Memory B cell (primary cell): Measurements from ENCODE around the gene KLHL2.
"Not testable (repeated sequence)": the region's sequence is repeated elsewhere in the genome, so short reads cannot be mapped to it uniquely, and the experiment has no call there.

Source experiments
- ATAC-seq: fragments of 150-1000 bp; cut with Tn5 transposase; 2 replicates; pipeline ENCODE4 v1.10.0; 2021; ENCODE audit warnings: low read depth, mild to moderate bottlenecking, moderate library complexity
- DNase-seq, 2 donors: peaks; one replicate each; pipeline ENCODE4 v3.0.0; 2022; ENCODE audit warnings: low spot score in 2 of 2
- H3K27ac Mint-ChIP-seq: one replicate; pipeline ENCODE4 v1.8.0; 2022; ENCODE audit warnings: mild to moderate bottlenecking, moderate library complexity, mixed read lengths
- H3K27me3 Mint-ChIP-seq: one replicate; pipeline ENCODE4 v1.8.0; 2022; ENCODE audit warnings: mixed read lengths
- H3K36me3 Mint-ChIP-seq: one replicate; pipeline ENCODE4 v1.8.0; 2022; ENCODE audit warnings: mild to moderate bottlenecking, mixed read lengths
- H3K4me1 Mint-ChIP-seq: one replicate; pipeline ENCODE4 v1.8.0; 2022; ENCODE audit warnings: mixed read lengths
- H3K4me3 Mint-ChIP-seq: one replicate; pipeline ENCODE4 v1.8.0; 2022; ENCODE audit warnings: mild to moderate bottlenecking, moderate library complexity, mixed read lengths
- H3K9me3 Mint-ChIP-seq: one replicate; pipeline ENCODE4 v1.8.0; 2022; ENCODE audit warnings: mixed read lengths

The KLHL2 gene, protein sequence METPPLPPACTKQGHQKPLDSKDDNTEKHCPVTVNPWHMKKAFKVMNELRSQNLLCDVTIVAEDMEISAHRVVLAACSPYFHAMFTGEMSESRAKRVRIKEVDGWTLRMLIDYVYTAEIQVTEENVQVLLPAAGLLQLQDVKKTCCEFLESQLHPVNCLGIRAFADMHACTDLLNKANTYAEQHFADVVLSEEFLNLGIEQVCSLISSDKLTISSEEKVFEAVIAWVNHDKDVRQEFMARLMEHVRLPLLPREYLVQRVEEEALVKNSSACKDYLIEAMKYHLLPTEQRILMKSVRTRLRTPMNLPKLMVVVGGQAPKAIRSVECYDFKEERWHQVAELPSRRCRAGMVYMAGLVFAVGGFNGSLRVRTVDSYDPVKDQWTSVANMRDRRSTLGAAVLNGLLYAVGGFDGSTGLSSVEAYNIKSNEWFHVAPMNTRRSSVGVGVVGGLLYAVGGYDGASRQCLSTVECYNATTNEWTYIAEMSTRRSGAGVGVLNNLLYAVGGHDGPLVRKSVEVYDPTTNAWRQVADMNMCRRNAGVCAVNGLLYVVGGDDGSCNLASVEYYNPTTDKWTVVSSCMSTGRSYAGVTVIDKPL

DNA sequence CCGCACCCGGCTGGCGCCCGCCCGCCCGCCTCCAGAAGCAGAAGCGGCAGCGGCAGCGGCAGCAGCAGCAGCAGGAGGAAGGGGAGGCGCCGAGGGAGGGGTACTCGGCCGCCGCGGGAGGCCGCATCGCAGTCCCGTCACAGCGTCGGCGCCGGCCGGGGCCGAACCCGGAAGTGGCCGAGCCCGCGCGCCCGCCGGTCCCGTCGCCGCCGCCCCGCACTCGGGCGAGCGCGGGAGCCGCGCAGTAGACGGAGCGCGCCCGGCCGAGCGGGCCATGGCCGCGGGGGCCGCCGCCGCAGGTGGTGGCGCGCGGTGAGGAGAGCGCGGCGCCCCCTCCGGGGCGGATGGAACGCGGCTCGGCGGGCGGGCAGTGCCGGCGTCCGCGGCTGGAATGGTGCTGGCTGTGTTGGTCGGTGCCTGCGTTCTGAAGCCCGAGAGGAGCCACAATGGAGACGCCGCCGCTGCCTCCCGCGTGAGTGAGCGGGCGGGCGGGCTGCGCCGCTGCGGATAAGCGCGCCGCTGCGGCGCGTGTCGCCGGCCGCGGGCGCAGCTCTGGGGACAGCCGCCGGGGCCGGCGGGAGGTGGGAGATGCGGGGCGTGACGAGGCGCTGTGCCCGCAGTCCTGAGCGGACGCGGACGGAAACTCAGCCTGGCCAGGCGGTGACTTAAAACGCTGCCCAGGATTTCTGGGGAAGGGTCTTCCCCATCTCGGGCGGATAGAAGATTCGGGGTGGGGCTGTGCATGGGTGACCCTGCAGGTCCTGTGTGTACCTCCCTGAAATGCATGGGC, at the start of gene KLHL2:
KLHL2 (plus strand) TSS at position 131 of the 790 bp plus-strand sequence; CDS start at position 447, 316 bp downstream.
- H3K9me3 Mint-ChIP-seq, result no peaks in the 10 kb centered on the region
- peaks cover 29% of the 10 kb centered on the region for H3K4me1 Mint-ChIP-seq
- H3K27me3 Mint-ChIP-seq, result no peaks in the 10 kb centered on the region
- peak within 1 kb of the TSS; percentile 85 for H3K27ac Mint-ChIP-seq
- ATAC-seq (peak; percentile 83), DNase-seq (peak; percentile 62 to 64)
- peak within 1 kb of the TSS; percentile 87 for H3K4me3 Mint-ChIP-seq
- no peaks in the 10 kb centered on the region for H3K36me3 Mint-ChIP-seq

DNA sequence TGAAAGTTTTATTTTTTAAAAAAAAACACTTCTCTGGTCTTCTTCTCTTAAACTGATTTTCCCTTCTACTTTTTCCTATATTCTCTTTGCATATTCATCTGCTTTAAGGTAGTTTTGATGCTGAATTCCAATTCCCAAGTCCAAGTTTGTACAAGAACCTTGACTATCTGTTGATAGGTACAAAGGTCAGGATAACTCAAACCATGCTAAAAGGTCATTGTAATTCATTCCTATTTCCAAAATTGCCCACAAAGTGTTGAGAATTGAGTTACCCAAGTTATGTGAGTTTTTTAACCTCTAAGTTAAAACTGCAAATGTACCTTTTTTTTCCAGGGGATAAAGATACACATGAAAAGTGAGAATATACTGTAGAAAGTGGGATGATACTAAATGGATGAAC, 48.6 kb upstream of the KLHL2 start:
- no peak overlapping the region for H3K27ac Mint-ChIP-seq
- DNase-seq, result no peak
- H3K4me1 Mint-ChIP-seq, result no peaks in the 10 kb centered on the region
- peaks cover 4% of the 10 kb centered on the region for H3K27me3 Mint-ChIP-seq
- no peak overlapping the region for H3K4me3 Mint-ChIP-seq
- H3K36me3 Mint-ChIP-seq, result peaks cover 3% of the 10 kb centered on the region
- peaks cover 8% of the 10 kb centered on the region for H3K9me3 Mint-ChIP-seq
- ATAC-seq, result no peak

DNA sequence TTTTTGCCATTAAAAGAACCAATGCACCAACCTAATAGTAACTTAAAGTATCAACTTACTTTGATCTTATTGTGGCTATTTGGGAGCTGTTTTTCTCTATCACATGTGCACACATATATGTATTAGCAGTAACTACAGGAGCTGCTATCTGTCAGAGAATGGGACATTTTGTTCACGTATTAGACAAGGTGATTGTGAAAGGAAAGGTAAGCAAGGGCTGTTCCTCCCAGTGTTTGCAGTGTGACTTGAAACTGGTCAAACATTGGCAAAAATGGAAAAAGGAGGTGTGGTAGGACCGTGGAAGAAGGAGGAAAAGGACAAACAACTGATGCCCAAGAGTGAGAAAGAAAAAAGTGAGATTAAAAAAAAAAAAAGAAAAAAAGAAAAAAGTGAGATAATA, 43.1 kb upstream of the KLHL2 start:
- DNase-seq, result no peak

DNA sequence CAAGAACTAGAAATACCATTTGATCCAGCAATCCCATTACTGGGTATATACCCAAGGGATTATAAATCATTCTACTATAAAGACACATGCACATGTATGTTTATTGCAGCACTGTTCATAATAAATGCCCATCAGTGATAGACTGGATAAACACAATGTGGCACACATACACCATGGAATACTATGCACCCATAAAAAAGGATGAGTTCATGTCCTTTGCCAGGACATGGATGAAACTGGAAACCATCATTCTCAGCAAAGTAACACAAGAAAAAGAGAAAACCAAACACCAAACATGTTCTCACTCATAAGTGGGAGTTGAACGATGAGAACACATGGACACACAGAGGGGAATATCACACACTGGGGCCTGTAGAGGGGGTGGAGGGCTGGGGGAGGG, 40.5 kb upstream of the KLHL2 start:
- not testable (repeated sequence) for H3K36me3 Mint-ChIP-seq, H3K9me3 Mint-ChIP-seq

More for the DNA sequence above, 43.1 kb upstream of the KLHL2 start:
- Mint-ChIP-seq H3K4me3 (no peak overlapping the region), H3K27ac (no peak overlapping the region), H3K4me1 (no peaks in the 10 kb centered on the region), H3K9me3 (peaks cover 4% of the 10 kb centered on the region), H3K36me3 (no peaks in the 10 kb centered on the region), H3K27me3 (peaks cover 5% of the 10 kb centered on the region)
- ATAC-seq, result no peak

DNA sequence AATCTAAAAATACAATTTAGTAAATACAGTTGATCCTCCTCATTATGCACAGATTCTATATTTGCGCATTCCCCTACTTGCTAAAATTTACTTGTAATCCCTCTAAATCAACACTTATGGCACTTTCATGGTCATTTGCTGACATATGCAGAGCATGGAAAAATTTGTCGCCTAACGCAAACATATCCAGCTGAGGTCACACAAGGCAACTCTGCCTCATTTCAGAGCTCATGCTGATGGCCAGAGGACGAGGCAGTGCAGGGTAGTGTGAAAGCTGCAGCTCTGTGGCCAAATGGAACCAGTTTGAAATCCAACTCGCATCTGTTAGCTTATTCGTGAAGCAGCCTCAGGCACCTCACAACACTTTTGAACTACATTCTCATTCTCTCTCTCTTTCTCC, 39.7 kb upstream of the KLHL2 start:
- Mint-ChIP-seq H3K9me3 (peaks cover 4% of the 10 kb centered on the region), H3K4me1 (no peaks in the 10 kb centered on the region), H3K27me3 (peaks cover 4% of the 10 kb centered on the region), H3K4me3 (no peak overlapping the region), H3K27ac (no peak overlapping the region), H3K36me3 (no peaks in the 10 kb centered on the region)
- DNase-seq (no peak), ATAC-seq (no peak)

More for the DNA sequence above, 40.5 kb upstream of the KLHL2 start:
- not testable (repeated sequence) for H3K4me1 Mint-ChIP-seq, H3K4me3 Mint-ChIP-seq, DNase-seq, H3K27ac Mint-ChIP-seq, H3K27me3 Mint-ChIP-seq, ATAC-seq

DNA sequence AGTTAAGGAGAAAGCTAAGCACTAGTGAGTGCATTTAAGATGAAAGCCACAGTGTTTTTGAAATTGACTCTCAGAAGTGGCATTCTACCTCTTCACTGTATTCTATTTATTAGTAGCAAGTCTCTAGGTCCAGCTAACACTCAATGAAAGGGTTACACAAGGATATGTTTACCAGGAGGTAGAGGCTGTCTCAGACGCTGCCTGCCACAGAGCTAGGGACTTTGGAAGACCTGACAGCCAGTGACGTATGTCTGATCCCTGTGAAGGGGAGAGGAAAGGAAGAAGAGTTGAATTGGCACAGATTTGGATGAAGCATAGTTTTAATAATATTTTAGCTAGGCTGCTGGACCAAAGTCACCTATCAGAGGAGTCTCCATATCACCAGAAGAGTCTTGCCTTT, 36.5 kb upstream of the KLHL2 start:
- ATAC-seq (no peak), DNase-seq (no peak)
- no peak overlapping the region for H3K27ac Mint-ChIP-seq
- H3K9me3 Mint-ChIP-seq, result peaks cover 5% of the 10 kb centered on the region
- peaks cover 2% of the 10 kb centered on the region for H3K36me3 Mint-ChIP-seq
- H3K4me1 Mint-ChIP-seq, result no peaks in the 10 kb centered on the region
- H3K27me3 Mint-ChIP-seq, result peaks cover 3% of the 10 kb centered on the region
- H3K4me3 Mint-ChIP-seq, result no peak overlapping the region

DNA sequence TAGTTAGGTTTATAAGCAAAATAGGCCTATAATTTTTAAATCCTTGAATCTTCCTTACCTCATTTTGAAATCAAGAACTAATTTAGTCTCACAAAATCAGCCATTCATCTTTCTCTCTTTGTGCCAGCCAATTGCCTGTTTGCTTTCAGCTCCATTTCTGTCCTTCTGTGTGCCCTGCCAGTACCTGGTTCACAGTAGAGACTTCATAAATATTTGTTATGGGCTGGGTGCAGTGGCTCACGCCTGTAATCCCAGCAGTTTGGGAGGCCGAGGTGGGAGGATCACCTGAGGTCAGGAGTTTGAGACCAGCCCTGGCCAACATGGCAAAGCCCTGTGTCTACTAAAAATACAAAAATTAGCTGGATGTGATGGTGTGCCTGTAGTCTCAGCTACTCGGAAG, 31.9 kb upstream of the KLHL2 start:
- H3K27me3 Mint-ChIP-seq, DNase-seq, H3K9me3 Mint-ChIP-seq, H3K4me1 Mint-ChIP-seq, H3K27ac Mint-ChIP-seq, H3K36me3 Mint-ChIP-seq, H3K4me3 Mint-ChIP-seq, ATAC-seq: not testable (repeated sequence)

DNA sequence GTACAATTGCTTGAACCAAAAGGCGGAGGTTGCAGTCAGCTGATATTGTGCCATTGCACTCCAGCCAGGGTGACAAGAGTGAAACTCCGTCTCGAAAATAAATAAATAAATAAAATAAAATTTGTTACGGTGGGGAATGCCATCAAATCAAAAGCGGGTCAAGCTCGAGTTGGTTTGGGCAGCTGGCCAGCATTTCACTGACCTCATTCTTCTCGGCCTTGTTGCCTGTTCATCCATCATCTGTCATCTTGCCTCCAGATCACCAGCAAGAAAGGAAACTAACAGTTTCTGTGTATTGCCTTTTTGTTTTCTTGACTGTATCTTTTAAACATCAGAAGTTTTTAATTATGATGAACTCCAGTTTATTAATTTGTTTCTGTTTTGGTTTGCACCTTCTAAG, 31.5 kb upstream of the KLHL2 start:
- Mint-ChIP-seq H3K27ac (no peak overlapping the region), H3K9me3 (peaks cover 2% of the 10 kb centered on the region), H3K4me1 (peaks cover 7% of the 10 kb centered on the region), H3K4me3 (no peak overlapping the region), H3K27me3 (no peaks in the 10 kb centered on the region), H3K36me3 (peaks cover 2% of the 10 kb centered on the region)
- DNase-seq, result no peak
- ATAC-seq, result no peak

DNA sequence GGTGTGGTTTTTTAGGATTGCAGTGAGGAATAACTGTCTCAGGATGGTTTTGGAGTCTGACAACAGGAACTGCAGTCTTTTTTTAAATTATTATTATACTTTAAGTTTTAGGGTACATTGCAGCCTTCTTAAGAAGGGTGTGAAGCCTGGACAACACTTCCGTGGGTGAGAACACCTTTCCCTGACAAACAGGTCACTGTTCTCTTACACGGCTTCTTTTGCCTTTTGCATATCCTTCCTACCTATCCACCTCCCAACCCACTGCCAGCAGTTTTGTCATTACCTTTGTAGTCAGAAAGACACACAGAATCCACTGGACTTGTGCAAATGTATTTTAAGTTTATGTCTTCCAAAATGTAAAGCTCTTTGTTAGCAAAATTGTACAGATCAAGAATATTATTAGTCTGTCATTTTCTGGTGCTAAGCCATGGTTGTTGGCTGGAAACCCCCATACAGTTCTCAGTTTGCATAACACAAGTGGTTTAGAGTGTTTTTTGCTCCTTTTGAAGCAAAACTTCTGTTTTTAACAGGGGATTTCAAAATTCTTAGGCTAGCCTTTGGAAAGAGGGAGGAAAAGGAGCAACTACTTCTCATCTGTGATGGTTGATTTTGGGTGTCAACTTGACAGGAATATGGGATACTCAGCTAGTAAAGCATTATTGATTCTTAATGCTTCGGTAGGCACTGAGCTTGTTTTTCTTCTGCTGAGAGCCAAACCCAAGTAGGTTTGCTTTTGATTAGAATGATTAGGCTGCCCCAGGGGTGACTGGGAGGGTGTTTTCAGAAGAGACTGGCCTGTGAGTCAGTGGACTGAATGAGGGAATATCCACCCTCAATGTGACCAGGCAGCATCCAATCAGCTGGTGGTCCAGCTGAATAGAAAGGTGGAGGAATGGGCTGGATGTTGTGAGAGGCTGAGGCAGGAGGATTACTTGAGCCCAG, 29.4 kb upstream of the KLHL2 start:
- H3K36me3 Mint-ChIP-seq, result peaks cover 2% of the 10 kb centered on the region
- peaks cover 7% of the 10 kb centered on the region for H3K4me1 Mint-ChIP-seq
- ATAC-seq (peak; percentile 38), DNase-seq (no peak)
- H3K27me3 Mint-ChIP-seq, result no peaks in the 10 kb centered on the region
- H3K4me3 Mint-ChIP-seq, result no peak overlapping the region
- H3K9me3 Mint-ChIP-seq, result peaks cover 2% of the 10 kb centered on the region
- H3K27ac Mint-ChIP-seq, result peak overlapping the region; percentile 59

DNA sequence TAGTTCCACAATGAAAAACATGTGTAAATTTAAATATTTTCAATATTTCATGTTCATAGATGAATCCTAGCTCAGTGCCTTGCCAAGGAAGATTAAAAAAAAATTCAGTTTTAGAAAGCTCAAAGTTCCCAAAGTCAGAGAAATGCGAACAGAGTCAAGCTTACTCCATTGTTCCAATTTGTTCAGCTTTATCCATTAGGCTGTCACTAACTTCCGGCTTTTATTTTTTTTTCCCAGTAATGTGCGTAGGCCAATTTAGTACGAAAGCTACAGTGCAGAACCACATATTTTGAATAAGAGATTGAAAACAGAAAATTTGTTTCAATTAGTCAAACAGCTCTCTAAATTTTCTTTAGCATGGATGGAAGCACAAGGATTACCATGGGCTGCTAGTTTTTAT, 23.1 kb upstream of the KLHL2 start:
- Mint-ChIP-seq H3K27me3 (no peaks in the 10 kb centered on the region), H3K9me3 (peaks cover 3% of the 10 kb centered on the region), H3K4me3 (no peak overlapping the region), H3K27ac (no peak overlapping the region), H3K36me3 (no peaks in the 10 kb centered on the region), H3K4me1 (no peaks in the 10 kb centered on the region)
- DNase-seq (no peak), ATAC-seq (no peak)

DNA sequence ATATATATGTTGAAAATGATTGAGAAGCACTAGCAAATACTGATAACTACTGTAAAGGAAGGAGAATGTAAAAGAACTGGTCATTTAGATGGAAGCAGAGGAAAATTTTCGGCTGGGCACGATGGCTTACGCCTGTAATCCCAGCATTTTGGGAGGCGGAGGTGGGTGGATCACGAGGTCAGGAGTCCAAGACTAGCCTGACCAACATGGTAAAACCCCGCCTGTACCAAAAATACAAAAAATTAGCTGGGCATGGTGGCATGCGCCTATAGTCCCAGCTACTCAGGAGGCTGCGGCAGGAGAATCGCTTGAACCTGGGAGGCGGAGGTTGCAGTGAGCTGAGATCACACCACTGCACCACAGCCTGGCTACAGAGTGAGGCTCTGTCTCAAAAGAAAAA, 22.4 kb upstream of the KLHL2 start:
- DNase-seq, H3K9me3 Mint-ChIP-seq, H3K4me1 Mint-ChIP-seq, H3K27me3 Mint-ChIP-seq, H3K27ac Mint-ChIP-seq, ATAC-seq, H3K4me3 Mint-ChIP-seq, H3K36me3 Mint-ChIP-seq: not testable (repeated sequence)

DNA sequence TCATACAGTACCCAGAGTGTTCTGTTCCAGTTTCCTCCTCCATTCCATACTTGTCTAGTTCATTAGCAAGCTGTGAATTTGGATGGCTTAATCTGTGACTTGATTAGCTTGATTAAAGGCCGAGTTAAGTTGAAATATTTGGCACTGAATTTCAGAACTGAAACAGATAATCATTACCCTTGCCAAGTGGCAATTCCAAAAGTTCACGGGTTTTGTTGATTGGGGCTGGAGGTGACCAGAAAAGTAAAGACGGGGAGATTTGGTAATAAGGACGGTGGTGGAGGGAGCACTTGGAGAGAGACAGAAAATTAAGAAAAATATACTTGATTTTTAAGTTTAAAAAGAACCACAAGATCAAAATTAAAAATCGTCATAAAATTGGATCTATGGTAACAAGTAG, 21.9 kb upstream of the KLHL2 start:
- Mint-ChIP-seq H3K27ac (no peak overlapping the region), H3K4me3 (no peak overlapping the region), H3K4me1 (no peaks in the 10 kb centered on the region), H3K9me3 (peaks cover 3% of the 10 kb centered on the region), H3K36me3 (no peaks in the 10 kb centered on the region), H3K27me3 (no peaks in the 10 kb centered on the region)
- ATAC-seq (no peak), DNase-seq (no peak)

DNA sequence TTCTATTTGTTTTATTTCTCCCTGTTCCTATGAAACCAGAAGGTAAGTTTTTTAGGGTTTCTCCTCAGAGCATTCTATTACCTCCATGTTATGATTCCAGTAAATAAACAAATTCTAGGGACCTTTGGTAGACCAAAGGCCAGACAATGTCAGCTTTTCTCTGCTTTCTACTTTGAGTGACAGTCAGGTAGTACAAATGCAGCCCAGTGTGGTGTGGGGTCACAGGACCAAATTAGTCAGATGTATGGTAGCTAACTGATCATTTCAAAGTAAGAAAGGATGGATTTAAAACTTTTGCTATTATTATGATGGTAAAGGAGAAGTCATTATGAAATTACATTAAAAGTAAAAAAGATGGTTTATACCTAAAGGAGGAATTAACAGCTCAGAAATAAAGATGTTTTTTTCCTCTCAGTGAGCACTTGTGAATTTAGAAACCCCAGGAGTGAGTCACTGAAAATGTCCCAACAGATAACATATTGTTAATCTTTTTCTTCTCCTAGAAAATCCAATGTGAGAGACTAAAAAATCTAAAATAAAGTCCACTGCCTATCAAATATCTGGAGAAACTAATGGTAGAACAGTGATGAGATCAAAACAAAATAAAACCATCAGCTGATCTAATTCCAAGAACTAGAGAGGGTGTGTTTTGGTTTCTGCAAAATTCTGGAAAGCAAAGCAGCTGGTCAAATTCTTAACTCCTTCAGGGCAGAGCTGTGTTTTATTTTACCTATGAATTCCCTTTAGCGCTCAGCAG, 16.6 kb upstream of the KLHL2 start:
- ATAC-seq (no peak), DNase-seq (no peak)
- no peaks in the 10 kb centered on the region for H3K4me1 Mint-ChIP-seq
- H3K4me3 Mint-ChIP-seq, result no peak overlapping the region
- no peaks in the 10 kb centered on the region for H3K36me3 Mint-ChIP-seq
- H3K27ac Mint-ChIP-seq, result no peak overlapping the region
- H3K9me3 Mint-ChIP-seq, result peaks cover 3% of the 10 kb centered on the region
- peaks cover 2% of the 10 kb centered on the region for H3K27me3 Mint-ChIP-seq
